ENCODE data around the gene C4BPA.
A peak's percentile ranks its signal among the peaks of the same experiment; 100 is the strongest.

C4BPA gene

GRCh38 chr1:207058878-207059867 lies 44.9 kb upstream of the C4BPA start:
- no peaks in the 10 kb centered on the region for H3K9me3 ChIP-seq (ENCODE audit: control insufficient read depth, low read length)
- no peaks in the 10 kb centered on the region for H3K79me2 ChIP-seq
- H3K27ac ChIP-seq = peak overlapping the region; percentile 40
- H2AFZ ChIP-seq = peak overlapping the region; percentile 46
- no peaks in the 10 kb centered on the region for H3K36me3 ChIP-seq (ENCODE audit: control insufficient read depth, insufficient read depth, low read length)
- peak overlapping the region; percentile 15 for H3K4me3 ChIP-seq (ENCODE audit: low read depth, low read length)
- no peak for TF ChIP-seq CTCF (IDR thresholded peaks at IDR 0.05)
- peak overlapping the region; percentile 42 for H3K4me2 ChIP-seq (ENCODE audit: low read length)
- H3K27me3 ChIP-seq (ENCODE audit: control insufficient read depth, insufficient read depth, low read length) = no peaks in the 10 kb centered on the region
- no peak overlapping the region for H3K9ac ChIP-seq
- H3K4me1 ChIP-seq = no peaks in the 10 kb centered on the region

- Histone ChIP-seq H3K4me1 (no peaks in the 10 kb centered on the region), H3K79me2 (no peaks in the 10 kb centered on the region), H3K27ac (no peak overlapping the region), H2AFZ (peak overlapping the region; percentile 11), H3K4me3 (ENCODE audit: low read depth, low read length) (no peak overlapping the region), H3K9me3 (ENCODE audit: control insufficient read depth, low read length) (no peaks in the 10 kb centered on the region), H3K9ac (no peak overlapping the region), H3K27me3 (ENCODE audit: control insufficient read depth, insufficient read depth, low read length) (no peaks in the 10 kb centered on the region), H3K36me3 (ENCODE audit: control insufficient read depth, insufficient read depth, low read length) (no peaks in the 10 kb centered on the region), H3K4me2 (ENCODE audit: low read length) (peak overlapping the region; percentile 42)
- no peak for TF ChIP-seq CTCF (IDR thresholded peaks at IDR 0.05)
Observed at GRCh38 chr1:207059881-207060280, 44.2 kb upstream of the C4BPA start.

- Histone ChIP-seq H3K36me3 (ENCODE audit: control insufficient read depth, insufficient read depth, low read length) (no peaks in the 10 kb centered on the region), H3K27me3 (ENCODE audit: control insufficient read depth, insufficient read depth, low read length) (no peaks in the 10 kb centered on the region), H3K4me2 (ENCODE audit: low read length) (no peak overlapping the region), H3K4me1 (no peaks in the 10 kb centered on the region), H2AFZ (no peak overlapping the region), H3K79me2 (no peaks in the 10 kb centered on the region), H3K9me3 (ENCODE audit: control insufficient read depth, low read length) (no peaks in the 10 kb centered on the region), H3K27ac (no peak overlapping the region), H3K9ac (no peak overlapping the region), H3K4me3 (ENCODE audit: low read depth, low read length) (no peak overlapping the region)
- TF ChIP-seq CTCF (IDR thresholded peaks at IDR 0.05) = no peak
Observed at GRCh38 chr1:207060596-207060995, 43.4 kb upstream of the C4BPA start.

- H3K4me3 ChIP-seq (ENCODE audit: low read depth, low read length) = no peak overlapping the region
- H3K4me2 ChIP-seq (ENCODE audit: low read length) = no peak overlapping the region
- no peak overlapping the region for H3K9ac ChIP-seq
- H3K27me3 ChIP-seq (ENCODE audit: control insufficient read depth, insufficient read depth, low read length) = no peaks in the 10 kb centered on the region
- no peaks in the 10 kb centered on the region for H3K4me1 ChIP-seq
- no peaks in the 10 kb centered on the region for H3K9me3 ChIP-seq (ENCODE audit: control insufficient read depth, low read length)
- H2AFZ ChIP-seq = no peak overlapping the region
- H3K79me2 ChIP-seq = no peaks in the 10 kb centered on the region
- no peak for TF ChIP-seq CTCF (IDR thresholded peaks at IDR 0.05)
- H3K36me3 ChIP-seq (ENCODE audit: control insufficient read depth, insufficient read depth, low read length) = no peaks in the 10 kb centered on the region
- H3K27ac ChIP-seq = no peak overlapping the region
Observed at GRCh38 chr1:207062058-207062457, 42.0 kb upstream of the C4BPA start.

Measured in parathyroid adenoma (tissue), 2 donors.